ENCODE measurements around the gene ARHGAP19.
"Not testable (repeated sequence)": the region's sequence is repeated elsewhere in the genome, so short reads cannot be mapped to it uniquely, and the experiment has no call there.

ARHGAP19 gene

DNA sequence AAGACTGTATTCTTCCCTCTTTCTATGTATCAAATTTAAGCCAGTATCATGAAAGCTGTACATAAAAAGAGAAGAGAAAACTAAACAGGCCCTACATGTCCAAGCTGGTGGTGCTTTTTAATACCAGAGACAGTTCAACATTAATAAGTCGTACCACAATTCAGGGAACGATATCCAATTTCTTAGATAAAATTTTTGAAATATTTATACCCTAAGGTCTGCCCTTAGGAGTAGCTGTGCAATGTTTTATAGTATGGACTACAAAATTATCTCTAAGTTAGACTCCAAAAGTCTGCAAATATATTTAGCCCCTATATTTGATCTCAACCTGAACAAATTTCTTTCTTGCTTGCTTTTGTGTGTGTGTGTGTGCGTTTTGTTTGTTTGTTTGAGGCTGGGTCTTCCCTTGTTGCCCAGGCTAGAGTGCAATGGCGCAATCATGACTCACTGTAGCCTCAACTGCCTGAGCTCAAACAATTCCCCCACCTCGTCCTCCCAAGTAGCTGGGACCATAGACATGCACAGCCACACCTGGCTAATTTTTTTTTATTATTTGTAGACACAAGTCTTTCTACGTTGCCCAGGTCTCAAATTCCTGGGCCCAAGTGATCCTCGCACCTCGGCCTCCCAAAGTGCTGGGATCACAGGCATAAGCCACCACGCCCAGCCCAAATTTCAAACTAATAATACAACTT, 13.2 kb downstream of the ARHGAP19 start:
- DNase-seq, result no peak

- DNase-seq, result no peak
Observed at GRCh38 chr10:97278491-97278989, 13.9 kb downstream of the ARHGAP19 start.

GRCh38 chr10:97277551-97277950, 14.9 kb downstream of the ARHGAP19 start:
- no peak for DNase-seq

DNA sequence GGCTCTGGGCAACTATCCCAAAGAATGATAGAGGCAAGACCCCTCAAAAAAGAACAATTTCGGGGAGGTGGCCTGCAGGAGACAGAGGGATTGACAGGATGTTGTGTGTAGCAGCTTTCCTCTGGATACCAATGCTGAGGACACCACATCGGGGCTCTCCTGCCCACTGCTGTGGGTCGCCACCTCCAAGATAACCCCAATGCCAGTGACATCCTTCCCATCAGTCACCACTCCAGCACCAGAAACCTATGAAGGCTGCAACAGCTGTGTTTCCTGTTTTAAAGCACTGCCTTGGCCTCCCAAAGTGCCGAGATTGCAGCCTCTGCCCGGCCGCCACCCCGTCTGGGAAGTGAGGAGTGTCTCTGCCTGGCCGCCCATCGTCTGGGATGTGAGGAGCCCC, 17.6 kb downstream of the ARHGAP19 start:
- no peak for DNase-seq

- DNase-seq, result no peak
Observed at GRCh38 chr10:97273700-97274099, 18.7 kb downstream of the ARHGAP19 start.

GRCh38 chr10:97270523-97271154, 21.8 kb downstream of the ARHGAP19 start:
- DNase-seq, result no peak

DNA sequence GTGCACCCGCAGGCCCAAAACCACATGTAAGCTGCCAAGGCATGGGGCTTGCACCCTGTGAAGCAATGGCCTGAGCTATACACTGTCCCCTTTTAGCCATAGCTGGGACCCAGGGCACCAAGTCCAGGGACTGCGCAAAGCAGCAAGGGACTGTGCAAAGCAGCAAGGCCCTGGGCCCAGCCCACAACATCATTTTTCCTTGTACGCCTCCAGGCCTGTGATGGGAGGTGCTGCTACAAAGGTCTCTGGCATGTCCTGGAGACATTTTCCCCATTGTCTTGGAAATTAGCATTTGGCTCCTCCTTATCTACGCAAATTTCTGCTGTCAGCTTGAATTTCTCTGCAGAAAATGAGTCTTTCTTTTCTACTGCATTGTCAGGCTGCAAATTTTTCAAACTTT, 24.8 kb downstream of the ARHGAP19 start:
- DNase-seq, result no peak

- DNase-seq, result not testable (repeated sequence)
Observed at GRCh38 chr10:97265095-97265494, 27.3 kb downstream of the ARHGAP19 start.

DNA sequence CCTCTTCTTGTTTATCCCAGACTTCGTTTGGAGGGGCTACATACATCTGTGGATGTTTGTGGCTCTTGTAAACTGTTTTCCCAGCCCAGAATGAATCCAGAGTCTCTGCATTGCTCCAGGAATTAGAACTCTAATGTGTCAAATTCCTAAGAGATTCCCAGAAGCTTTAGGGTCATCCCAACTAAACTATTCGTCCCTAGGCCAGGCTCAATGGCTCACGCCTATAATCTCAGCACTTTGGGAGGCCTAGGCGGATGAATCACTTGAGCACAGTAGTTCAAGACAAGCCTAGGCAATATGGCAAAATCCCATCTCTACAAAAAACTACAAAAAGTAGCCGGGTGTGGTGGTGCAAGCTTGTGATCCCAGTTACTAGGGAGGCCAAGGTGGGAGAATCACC, 28.5 kb downstream of the ARHGAP19 start:
- DNase-seq, result no peak

DNA sequence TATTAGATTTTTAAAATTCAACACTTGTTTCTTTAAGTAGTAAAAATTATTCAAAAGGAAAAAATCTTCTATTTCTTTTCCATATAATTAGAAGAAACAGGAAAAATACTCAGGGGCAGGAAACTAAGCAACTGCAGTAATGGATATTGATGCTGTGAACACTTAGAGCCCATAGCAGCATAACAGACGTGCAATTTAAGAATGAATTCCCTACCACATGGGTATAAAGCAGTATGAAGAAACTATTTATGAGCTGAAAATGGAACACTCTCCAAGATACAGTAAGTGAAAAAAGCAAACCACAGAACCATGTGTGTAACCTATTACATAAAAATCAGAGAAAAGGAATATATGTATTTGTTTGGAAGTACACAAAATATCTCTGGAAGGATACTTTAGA, 30.8 kb downstream of the ARHGAP19 start:
- DNase-seq, result no peak

GRCh38 chr10:97261183-97261582, 31.3 kb downstream of the ARHGAP19 start:
- no peak for DNase-seq

DNA sequence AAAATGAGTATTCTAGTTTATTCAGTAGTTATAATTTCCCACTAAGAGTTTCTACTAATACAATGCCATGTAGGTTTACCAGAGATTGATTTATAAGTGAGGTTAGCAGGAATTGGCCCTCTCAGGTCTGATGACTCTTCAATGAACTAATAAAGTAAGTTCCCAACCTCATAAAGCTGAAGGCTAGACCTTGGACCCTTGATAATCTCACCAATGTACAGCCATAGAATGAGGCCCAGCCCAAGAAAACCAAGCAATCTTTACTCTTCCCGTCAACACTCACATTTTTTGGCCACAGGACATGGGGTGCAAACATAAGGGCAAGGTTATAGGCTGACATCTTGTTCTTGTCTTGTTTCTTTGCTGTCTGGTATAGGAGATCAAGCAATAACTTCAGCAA, 33.3 kb downstream of the ARHGAP19 start:
- DNase-seq, result no peak

DNA sequence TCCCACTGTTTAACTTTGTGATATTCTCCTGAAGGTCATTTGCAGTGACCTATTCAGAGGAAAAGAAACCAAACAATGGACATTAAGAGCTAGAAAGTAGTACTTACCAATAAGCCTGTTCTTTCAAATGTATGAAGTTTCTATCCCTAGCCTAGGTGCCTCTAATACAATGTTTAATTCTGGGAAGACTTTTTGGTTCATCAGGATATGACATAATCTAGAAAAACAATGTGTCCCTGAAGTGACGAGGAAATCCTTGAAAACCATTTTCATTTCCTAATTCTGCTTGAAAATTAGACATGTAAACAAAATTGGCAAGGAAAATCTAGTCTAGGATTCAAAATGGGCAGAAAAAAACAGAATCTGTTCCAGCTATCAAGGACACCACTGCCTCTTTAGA, 36.1 kb downstream of the ARHGAP19 start:
- DNase-seq, result no peak

DNA sequence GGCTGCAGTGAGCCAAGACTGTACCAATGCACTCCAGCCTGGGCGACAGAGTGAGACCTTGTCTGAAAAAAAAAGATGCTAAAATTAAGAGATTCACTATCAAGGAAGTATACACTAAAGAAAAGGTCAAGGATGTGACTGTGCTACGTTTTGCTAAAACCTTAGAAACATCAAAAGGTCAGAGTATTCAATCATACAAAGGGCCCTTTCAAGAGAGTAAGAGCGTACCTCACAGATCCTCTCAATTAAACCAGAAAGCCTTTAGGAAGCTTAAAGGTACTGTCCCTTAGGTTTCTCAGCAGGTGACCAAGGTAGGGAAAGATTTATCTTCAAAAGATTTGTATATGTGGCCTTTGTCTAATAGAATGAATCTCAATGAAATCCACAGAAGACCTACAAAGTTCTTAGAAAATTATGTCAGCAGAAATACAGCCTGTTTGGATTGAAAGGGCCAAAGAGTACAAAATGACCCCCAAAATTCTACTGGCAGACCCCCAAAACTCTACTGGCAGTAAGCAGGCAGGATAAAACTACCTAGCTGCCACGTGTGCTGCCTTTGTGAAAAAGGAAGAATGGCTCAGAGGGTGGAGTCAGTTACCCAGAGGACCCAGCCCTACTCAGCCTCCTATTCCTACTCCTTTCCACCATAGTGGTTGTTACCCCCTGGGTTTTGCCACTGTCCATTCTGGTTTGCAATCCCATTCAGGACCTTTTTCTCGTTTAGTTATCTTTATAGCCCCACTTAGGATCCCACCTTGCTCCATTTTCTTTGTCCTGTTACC, 36.7 kb downstream of the ARHGAP19 start:
- no peak for DNase-seq

DNA sequence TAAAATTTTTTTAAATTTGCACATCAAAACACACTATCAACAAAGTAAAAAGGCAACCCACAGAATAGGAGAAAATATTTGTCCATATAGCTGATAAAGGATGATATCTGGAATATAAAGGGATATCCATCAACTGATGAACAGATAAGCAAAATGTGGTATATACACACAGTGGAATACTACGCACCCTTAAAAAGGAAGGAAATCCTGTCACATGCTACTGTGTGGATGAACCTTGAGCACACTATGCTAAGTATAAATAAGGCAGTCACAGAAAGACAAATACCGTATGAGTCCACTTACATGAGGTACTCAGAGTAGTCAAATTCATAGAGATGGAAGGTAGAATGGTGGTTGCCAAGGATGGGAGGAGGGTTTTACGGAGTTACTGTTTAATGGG, 37.7 kb downstream of the ARHGAP19 start:
- no peak for DNase-seq

GRCh38 chr10:97250952-97251351, 41.5 kb downstream of the ARHGAP19 start:
- DNase-seq, result no peak

GRCh38 chr10:97243836-97244235, 48.6 kb downstream of the ARHGAP19 start:
- no peak for DNase-seq

- no peak for DNase-seq
Observed at GRCh38 chr10:97238855-97239254, 53.6 kb downstream of the ARHGAP19 start.

DNA sequence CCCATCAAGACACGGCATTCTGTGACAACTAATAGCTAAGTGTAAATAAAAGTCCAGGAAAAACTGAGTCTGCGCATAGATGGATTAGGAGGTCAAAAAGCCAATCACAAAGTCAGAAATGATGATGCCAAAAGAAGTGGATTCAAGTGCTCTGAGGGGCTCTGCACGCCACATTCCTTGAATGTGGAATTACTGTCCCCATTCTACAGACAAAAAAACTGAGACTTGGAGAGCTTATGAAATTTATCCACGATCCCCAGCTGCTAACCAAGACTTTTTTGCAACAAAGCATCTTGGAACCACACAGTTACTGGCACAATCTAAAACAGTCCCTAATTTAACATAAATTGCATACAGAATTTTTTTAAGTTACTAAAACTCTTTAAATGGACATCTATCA, 57.1 kb downstream of the ARHGAP19 start:
- DNase-seq, result no peak

- DNase-seq, result no peak
Observed at GRCh38 chr10:97234400-97234799, 58.0 kb downstream of the ARHGAP19 start.

- no peak for DNase-seq
Observed at GRCh38 chr10:97230146-97230545, 62.3 kb downstream of the ARHGAP19 start.

- DNase-seq, result no peak
Observed at GRCh38 chr10:97229322-97230015, 63.0 kb downstream of the ARHGAP19 start.

DNA sequence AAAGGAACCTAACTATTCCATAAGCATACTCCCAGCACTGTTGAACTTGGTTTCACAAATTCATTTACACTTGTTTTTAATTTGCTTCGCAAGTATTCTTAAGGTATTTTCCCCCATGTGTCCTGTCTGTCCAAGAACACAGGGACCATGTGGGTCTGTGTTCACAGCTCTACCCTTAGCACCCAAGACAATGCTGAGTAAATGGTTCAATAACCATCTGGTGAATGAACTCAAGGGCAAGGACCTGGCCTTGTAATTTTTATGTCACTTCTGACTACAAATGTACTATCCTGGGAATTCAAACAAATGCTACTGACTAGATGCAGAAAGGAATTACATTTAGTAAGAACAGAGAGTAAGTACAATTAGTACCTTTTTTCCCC, 63.7 kb downstream of the ARHGAP19 start:
- no peak for DNase-seq
